ENCODE results near the gene DHRSX.

The DHRSX gene

DNA sequence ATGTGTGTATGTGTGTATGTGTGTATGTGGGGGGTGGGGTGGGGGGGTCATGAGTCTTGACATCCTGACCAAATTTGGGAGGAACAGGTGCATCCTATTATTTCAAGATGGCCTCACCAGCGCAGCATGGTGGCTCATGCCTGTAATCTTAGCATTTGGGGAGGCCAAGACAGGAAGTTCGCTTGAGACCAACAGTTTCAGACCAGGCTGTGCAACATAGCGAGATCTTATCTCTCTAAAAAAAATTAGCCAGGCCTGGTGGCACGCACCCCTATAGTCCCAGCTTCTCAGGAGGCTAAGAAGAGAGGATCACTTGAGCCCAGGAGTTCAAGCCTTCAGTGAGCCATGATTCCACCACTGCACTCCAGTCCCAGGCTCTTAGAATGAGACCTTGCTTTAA is 47.0 kb upstream of the DHRSX start:
- Histone ChIP-seq H3K4me3 (ENCODE audit: insufficient read depth, low read length, poor library complexity, severe bottlenecking) (no peak overlapping the region), H3K4me2 (ENCODE audit: low read depth, low read length, poor library complexity, severe bottlenecking) (no peak overlapping the region), H4K20me1 (ENCODE audit: low read depth, low read length) (no peaks in the 10 kb centered on the region), H3K36me3 (ENCODE audit: low read length) (no peaks in the 10 kb centered on the region), H2AFZ (ENCODE audit: low read depth, low read length, severe bottlenecking) (no peak overlapping the region), H3K9ac (ENCODE audit: low read length) (no peak overlapping the region), H3K79me2 (ENCODE audit: insufficient read depth, low read length) (no peaks in the 10 kb centered on the region), H3K27me3 (ENCODE audit: low read length) (no peaks in the 10 kb centered on the region), H3K9me3 (ENCODE audit: insufficient read depth, low read length) (no peaks in the 10 kb centered on the region), H3K9me2 (replicated peaks; ENCODE audit: insufficient read depth, low read length) (no peaks in the 10 kb centered on the region), H3F3A (ENCODE audit: insufficient read depth) (no peaks in the 10 kb centered on the region), H3K27ac (ENCODE audit: low read depth, low read length) (no peak overlapping the region)
- TF ChIP-seq EZH2phosphoT487 (conservative IDR thresholded peaks at IDR 0.05; ENCODE audit: low read length), result no peak
- TF ChIP-seq, protein P1, sequence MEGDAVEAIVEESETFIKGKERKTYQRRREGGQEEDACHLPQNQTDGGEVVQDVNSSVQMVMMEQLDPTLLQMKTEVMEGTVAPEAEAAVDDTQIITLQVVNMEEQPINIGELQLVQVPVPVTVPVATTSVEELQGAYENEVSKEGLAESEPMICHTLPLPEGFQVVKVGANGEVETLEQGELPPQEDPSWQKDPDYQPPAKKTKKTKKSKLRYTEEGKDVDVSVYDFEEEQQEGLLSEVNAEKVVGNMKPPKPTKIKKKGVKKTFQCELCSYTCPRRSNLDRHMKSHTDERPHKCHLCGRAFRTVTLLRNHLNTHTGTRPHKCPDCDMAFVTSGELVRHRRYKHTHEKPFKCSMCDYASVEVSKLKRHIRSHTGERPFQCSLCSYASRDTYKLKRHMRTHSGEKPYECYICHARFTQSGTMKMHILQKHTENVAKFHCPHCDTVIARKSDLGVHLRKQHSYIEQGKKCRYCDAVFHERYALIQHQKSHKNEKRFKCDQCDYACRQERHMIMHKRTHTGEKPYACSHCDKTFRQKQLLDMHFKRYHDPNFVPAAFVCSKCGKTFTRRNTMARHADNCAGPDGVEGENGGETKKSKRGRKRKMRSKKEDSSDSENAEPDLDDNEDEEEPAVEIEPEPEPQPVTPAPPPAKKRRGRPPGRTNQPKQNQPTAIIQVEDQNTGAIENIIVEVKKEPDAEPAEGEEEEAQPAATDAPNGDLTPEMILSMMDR (IDR thresholded peaks at IDR 0.05; ENCODE audit: insufficient read depth, low read length, poor library complexity, severe bottlenecking), result no peak

DNA sequence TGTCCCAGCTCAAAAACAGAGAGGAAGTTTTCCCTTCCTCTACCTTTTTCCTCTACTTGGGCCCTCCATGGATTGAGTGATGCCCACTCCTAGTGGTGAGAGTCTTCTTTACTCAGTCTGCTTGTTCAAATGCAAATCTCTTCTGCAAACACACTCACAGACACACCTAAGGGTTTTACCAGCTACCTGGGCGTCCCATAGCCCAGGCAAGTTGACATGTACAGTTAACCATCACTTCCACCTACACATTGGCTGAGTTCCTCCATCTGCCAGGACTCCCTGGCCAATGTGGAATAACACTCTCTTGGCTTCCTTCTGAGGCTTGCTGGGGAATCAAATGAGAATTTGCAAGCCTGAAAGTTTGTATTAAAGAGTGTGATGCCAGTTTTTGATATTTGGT is 45.7 kb upstream of the DHRSX start:
- no peaks in the 10 kb centered on the region for H4K20me1 ChIP-seq (ENCODE audit: low read depth, low read length)
- no peak overlapping the region for H3K4me2 ChIP-seq (ENCODE audit: low read depth, low read length, poor library complexity, severe bottlenecking)

DNA sequence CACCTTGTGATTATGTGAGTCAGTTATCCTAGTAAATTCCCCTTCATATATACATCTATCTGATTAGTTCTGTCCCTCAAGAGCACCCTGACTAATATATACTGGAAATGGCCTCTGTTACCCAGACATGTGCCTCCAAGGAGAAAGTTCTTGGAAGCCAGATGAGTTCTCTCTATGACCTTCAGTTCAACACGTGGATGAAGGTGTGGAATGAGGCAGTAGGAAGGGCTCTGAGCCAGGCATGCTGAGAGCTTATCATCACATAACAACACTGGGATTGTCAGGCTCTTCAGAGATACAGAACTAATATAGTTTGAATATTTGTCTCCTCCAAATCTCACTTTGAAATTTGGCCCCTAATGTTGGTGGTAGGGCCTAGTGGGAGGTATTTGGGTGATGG is 44.4 kb upstream of the DHRSX start:
- H2AFZ ChIP-seq (ENCODE audit: low read depth, low read length, severe bottlenecking), result no peak overlapping the region
- H3K4me2 ChIP-seq (ENCODE audit: low read depth, low read length, poor library complexity, severe bottlenecking), result no peak overlapping the region
- no peak for TF ChIP-seq EZH2phosphoT487 (conservative IDR thresholded peaks at IDR 0.05; ENCODE audit: low read length)
- TF ChIP-seq, protein P1 (IDR thresholded peaks at IDR 0.05; ENCODE audit: insufficient read depth, low read length, poor library complexity, severe bottlenecking), result no peak
- H3K4me3 ChIP-seq (ENCODE audit: insufficient read depth, low read length, poor library complexity, severe bottlenecking), result no peak overlapping the region
- H3K27me3 ChIP-seq (ENCODE audit: low read length), result no peaks in the 10 kb centered on the region
- no peaks in the 10 kb centered on the region for H3F3A ChIP-seq (ENCODE audit: insufficient read depth)
- no peaks in the 10 kb centered on the region for H3K79me2 ChIP-seq (ENCODE audit: insufficient read depth, low read length)
- H3K9ac ChIP-seq (ENCODE audit: low read length), result no peak overlapping the region
- no peaks in the 10 kb centered on the region for H3K9me2 ChIP-seq (replicated peaks; ENCODE audit: insufficient read depth, low read length)
- no peaks in the 10 kb centered on the region for H3K36me3 ChIP-seq (ENCODE audit: low read length)
- no peaks in the 10 kb centered on the region for H4K20me1 ChIP-seq (ENCODE audit: low read depth, low read length)
- no peak overlapping the region for H3K27ac ChIP-seq (ENCODE audit: low read depth, low read length)
- no peaks in the 10 kb centered on the region for H3K9me3 ChIP-seq (ENCODE audit: insufficient read depth, low read length)

More for the DNA sequence above, 45.7 kb upstream of the DHRSX start:
- Histone ChIP-seq H3K36me3 (ENCODE audit: low read length) (no peaks in the 10 kb centered on the region), H3K27ac (ENCODE audit: low read depth, low read length) (no peak overlapping the region), H3K9me2 (replicated peaks; ENCODE audit: insufficient read depth, low read length) (no peaks in the 10 kb centered on the region), H3K9ac (ENCODE audit: low read length) (no peak overlapping the region), H3K4me3 (ENCODE audit: insufficient read depth, low read length, poor library complexity, severe bottlenecking) (no peak overlapping the region), H3K9me3 (ENCODE audit: insufficient read depth, low read length) (no peaks in the 10 kb centered on the region), H3K79me2 (ENCODE audit: insufficient read depth, low read length) (no peaks in the 10 kb centered on the region), H3F3A (ENCODE audit: insufficient read depth) (no peaks in the 10 kb centered on the region), H2AFZ (ENCODE audit: low read depth, low read length, severe bottlenecking) (no peak overlapping the region), H3K27me3 (ENCODE audit: low read length) (no peaks in the 10 kb centered on the region)
- TF ChIP-seq EZH2phosphoT487 (conservative IDR thresholded peaks at IDR 0.05; ENCODE audit: low read length), result no peak
- TF ChIP-seq, protein P1 (IDR thresholded peaks at IDR 0.05; ENCODE audit: insufficient read depth, low read length, poor library complexity, severe bottlenecking), result no peak

Data from SU-DHL-6 (cell line).